Loucy (cell line): ENCODE data around the gene C1orf167.

Experiments used
- H2AFZ ChIP-seq: fragments of 200-600 bp; sonication (generic); 2 replicates; pipeline ENCODE4 v1.6.0; 2016; ENCODE audit warnings: antibody characterized with exemption, mild to moderate bottlenecking, low read length, moderate library complexity
- H3F3A ChIP-seq: fragments of 200-600 bp; 2 replicates; pipeline ENCODE4 v1.6.0; 2016; ENCODE audit warnings: antibody characterized with exemption, low read depth, mild to moderate bottlenecking
- H3K27me3 ChIP-seq: fragments of 200-600 bp; sonication (generic); 2 replicates; pipeline ENCODE4 v1.6.1; 2014; ENCODE audit warnings: low read length, mild to moderate bottlenecking; ENCODE audit not compliant: insufficient read depth, poor library complexity, severe bottlenecking
- H3K36me3 ChIP-seq: fragments of 200-600 bp; sonication (generic); 2 replicates; pipeline ENCODE4 v1.6.1; 2016; ENCODE audit warnings: low read length; ENCODE audit not compliant: insufficient read depth
- H3K4me1 ChIP-seq: fragments of 200-600 bp; sonication (generic); 2 replicates; pipeline ENCODE4 v1.5.1; 2014; ENCODE audit warnings: low read length, mild to moderate bottlenecking; ENCODE audit not compliant: insufficient read depth, poor library complexity, severe bottlenecking
- H3K4me2 ChIP-seq: fragments of 200-600 bp; sonication (generic); 2 replicates; pipeline ENCODE4 v1.6.0; 2014; ENCODE audit warnings: antibody characterized with exemption, low read length, low read depth, mild to moderate bottlenecking; ENCODE audit not compliant: poor library complexity, severe bottlenecking
- H3K4me3 ChIP-seq: fragments of 200-600 bp; sonication (generic); 2 replicates; pipeline ENCODE4 v1.5.1; 2014; ENCODE audit warnings: low read length, mild to moderate bottlenecking, mixed read lengths; ENCODE audit not compliant: poor library complexity, severe bottlenecking
- H3K79me2 ChIP-seq: fragments of 200-600 bp; sonication (generic); 2 replicates; pipeline ENCODE4 v1.6.1; 2014; ENCODE audit warnings: low read length; ENCODE audit not compliant: insufficient read depth
- H3K9ac ChIP-seq: fragments of 200-600 bp; sonication (generic); 2 replicates; pipeline ENCODE4 v1.6.0; 2014; ENCODE audit warnings: mild to moderate bottlenecking, low read depth, low read length, moderate library complexity; ENCODE audit not compliant: poor library complexity, severe bottlenecking
- H3K9me2 ChIP-seq: fragments of 200-600 bp; sonication (generic); replicated peaks from 2 replicates; pipeline ENCODE4 v1.6.1; 2016; ENCODE audit warnings: low read depth, low read length, mixed read lengths
- H3K9me3 ChIP-seq: fragments of 200-600 bp; sonication (generic); 2 replicates; pipeline ENCODE4 v1.6.1; 2014; ENCODE audit warnings: mild to moderate bottlenecking, antibody characterized with exemption, low read length, low read depth; ENCODE audit not compliant: insufficient read depth
- H4K20me1 ChIP-seq: fragments of 200-600 bp; sonication (generic); 2 replicates; pipeline ENCODE4 v1.6.0; 2014; ENCODE audit warnings: antibody characterized with exemption, low read length, mild to moderate bottlenecking; ENCODE audit not compliant: insufficient read depth, poor library complexity, severe bottlenecking
- CTCF ChIP-seq: fragments of 200-600 bp; sonication (generic); conservative IDR thresholded peaks from 2 replicates; pipeline ENCODE4 v1.5.1; 2014; ENCODE audit warnings: mild to moderate bottlenecking, antibody characterized with exemption, low read length
- EZH2phosphoT487 ChIP-seq: fragments of 200-600 bp; IDR thresholded peaks from 2 replicates; pipeline ENCODE4 v1.6.1; 2018; ENCODE audit warnings: antibody characterized with exemption, mild to moderate bottlenecking, moderate library complexity, borderline replicate concordance

C1orf167 gene

DNA sequence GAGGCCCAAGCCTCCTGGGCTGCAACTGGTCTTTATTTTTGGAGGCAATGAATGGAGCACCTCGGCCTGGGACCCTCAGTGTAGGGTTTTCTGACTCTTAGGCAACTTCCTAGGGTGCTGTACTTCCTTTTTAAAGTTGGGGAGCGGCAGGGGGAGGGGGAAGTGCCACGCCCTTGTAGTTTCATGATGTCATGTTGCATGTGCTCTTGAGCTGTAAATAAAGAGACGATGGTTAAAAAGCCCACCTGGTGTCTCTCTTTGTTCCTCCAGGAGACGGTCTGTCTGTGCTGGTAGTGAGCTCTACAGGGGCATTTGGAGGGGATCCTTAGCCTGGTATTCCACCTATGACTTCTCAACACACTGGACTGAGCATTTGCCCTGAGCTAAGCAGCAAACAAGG, 36.4 kb upstream of the C1orf167 start:
- peaks cover 27% of the 10 kb centered on the region for H3K4me1 ChIP-seq
- no peaks in the 10 kb centered on the region for H3K36me3 ChIP-seq
- no peaks in the 10 kb centered on the region for H4K20me1 ChIP-seq
- no peak overlapping the region for H3K4me2 ChIP-seq
- H3K9me3 ChIP-seq: no peaks in the 10 kb centered on the region
- no peak for TF ChIP-seq CTCF
- TF ChIP-seq EZH2phosphoT487: no peak
- no peaks in the 10 kb centered on the region for H3K79me2 ChIP-seq
- H3K4me3 ChIP-seq: no peak overlapping the region
- H2AFZ ChIP-seq: no peak overlapping the region
- no peaks in the 10 kb centered on the region for H3K9me2 ChIP-seq
- no peak overlapping the region for H3K9ac ChIP-seq
- H3F3A ChIP-seq: no peaks in the 10 kb centered on the region; the same call in 1 of the 2 replicates
- H3K27me3 ChIP-seq: no peaks in the 10 kb centered on the region

DNA sequence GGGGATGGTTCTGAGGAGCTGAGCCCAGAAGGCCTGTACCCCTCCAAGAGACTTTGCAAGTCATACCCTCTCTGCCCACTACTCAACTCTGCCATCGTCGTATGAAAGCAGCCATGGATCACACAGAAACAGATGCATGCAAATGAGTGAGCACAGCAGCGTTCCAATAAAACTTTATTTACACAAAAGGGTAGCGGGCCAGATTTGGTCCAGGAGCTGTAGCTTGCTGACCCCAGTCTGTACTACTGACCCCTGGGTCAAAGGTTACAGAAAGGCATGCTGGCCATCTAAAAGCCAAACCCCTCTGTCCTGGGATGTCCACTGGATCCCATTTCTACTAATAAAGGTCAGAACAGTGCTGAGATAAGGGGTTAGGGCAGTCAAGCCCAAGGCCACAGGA, 34.9 kb upstream of the C1orf167 start:
- Histone ChIP-seq H3K4me3 (no peak overlapping the region), H3K36me3 (no peaks in the 10 kb centered on the region), H3F3A (no peaks in the 10 kb centered on the region; the same call in 1 of the 2 replicates), H3K27me3 (no peaks in the 10 kb centered on the region), H4K20me1 (no peaks in the 10 kb centered on the region), H3K9me2 (no peaks in the 10 kb centered on the region), H3K4me1 (peaks cover 42% of the 10 kb centered on the region), H3K79me2 (no peaks in the 10 kb centered on the region), H3K9me3 (no peaks in the 10 kb centered on the region), H3K4me2 (no peak overlapping the region), H3K9ac (no peak overlapping the region), H2AFZ (no peak overlapping the region)
- no peak for TF ChIP-seq CTCF
- no peak for TF ChIP-seq EZH2phosphoT487

DNA sequence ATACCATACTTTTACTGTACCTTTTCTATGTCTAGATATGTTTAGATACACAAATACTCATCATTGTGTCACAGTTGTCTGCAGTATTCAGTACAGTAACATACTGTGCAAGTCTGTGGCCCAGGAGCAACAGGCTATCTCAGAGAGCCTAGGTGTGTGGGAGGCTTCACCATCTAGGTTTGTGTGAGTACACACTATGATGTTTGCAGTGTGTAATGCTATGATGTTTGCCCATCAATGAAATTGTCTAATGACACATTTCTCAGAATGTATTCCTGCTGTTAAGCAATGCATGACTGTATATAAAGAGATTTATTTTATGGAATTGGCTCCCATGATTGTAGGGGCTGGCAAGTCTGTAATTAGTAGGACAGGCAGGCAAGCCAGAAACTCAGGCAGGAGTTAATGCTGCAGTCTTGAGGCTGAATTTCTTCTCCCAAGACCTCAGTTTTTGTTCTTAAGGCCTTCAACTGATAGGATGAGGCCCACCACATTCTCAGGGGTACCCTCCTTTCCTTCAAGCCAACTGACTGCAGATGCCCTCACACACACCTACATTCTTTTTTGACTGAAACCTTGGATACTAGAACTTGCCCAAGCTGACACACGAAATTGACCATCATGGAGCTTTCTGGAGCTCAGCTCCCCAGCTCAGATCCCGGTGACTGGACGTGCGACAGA, 33.7 kb upstream of the C1orf167 start:
- H3K27me3 ChIP-seq: no peaks in the 10 kb centered on the region

More for the DNA sequence above, 33.7 kb upstream of the C1orf167 start:
- Histone ChIP-seq H3K79me2 (no peaks in the 10 kb centered on the region), H2AFZ (no peak overlapping the region), H4K20me1 (no peaks in the 10 kb centered on the region), H3K4me3 (no peak overlapping the region), H3F3A (no peaks in the 10 kb centered on the region; the same call in 1 of the 2 replicates), H3K36me3 (no peaks in the 10 kb centered on the region), H3K9me3 (no peaks in the 10 kb centered on the region), H3K9me2 (no peaks in the 10 kb centered on the region), H3K9ac (no peak overlapping the region), H3K4me2 (no peak overlapping the region), H3K4me1 (peaks cover 43% of the 10 kb centered on the region)
- TF ChIP-seq CTCF: no peak
- TF ChIP-seq EZH2phosphoT487: no peak
